DOHH2 (cell line): ENCODE data around the gene FMNL3.

ENCODE experiments used
- H3F3A ChIP-seq: fragments of 200-600 bp; sonication (generic), shearing (Covaris generic); 2 replicates; pipeline ENCODE4 v1.6.0; 2016; ENCODE audit warnings: antibody characterized with exemption, mild to moderate bottlenecking; ENCODE audit not compliant: control insufficient read depth, insufficient read depth
- H3K27ac ChIP-seq: fragments of 200-600 bp; sonication (generic); 2 replicates; pipeline ENCODE4 v1.5.1; 2014; ENCODE audit warnings: low read depth, mild to moderate bottlenecking, low read length, moderate library complexity
- H3K27me3 ChIP-seq: fragments of 200-600 bp; sonication (generic); 2 replicates; pipeline ENCODE4 v1.6.1; 2014; ENCODE audit warnings: mild to moderate bottlenecking, low read length, mixed read lengths; ENCODE audit not compliant: control insufficient read depth
- H3K36me3 ChIP-seq: fragments of 200-600 bp; sonication (generic); 2 replicates; pipeline ENCODE4 v1.6.1; 2014; ENCODE audit warnings: mild to moderate bottlenecking, low read length, moderate library complexity, mixed read lengths; ENCODE audit not compliant: control insufficient read depth
- H3K4me1 ChIP-seq: fragments of 200-600 bp; sonication (generic); 2 replicates; pipeline ENCODE4 v1.6.1; 2014; ENCODE audit warnings: mild to moderate bottlenecking, low read length, mixed read lengths; ENCODE audit not compliant: control insufficient read depth
- H3K4me2 ChIP-seq: fragments of 200-600 bp; sonication (generic); 2 replicates; pipeline ENCODE4 v1.6.0; 2014; ENCODE audit warnings: mild to moderate bottlenecking, low read length, moderate library complexity
- H3K4me3 ChIP-seq: fragments of 200-600 bp; sonication (generic); 2 replicates; pipeline ENCODE4 v1.5.1; 2014; ENCODE audit warnings: mild to moderate bottlenecking, low read length, mixed read lengths
- H3K79me2 ChIP-seq: fragments of 200-600 bp; sonication (generic); 2 replicates; pipeline ENCODE4 v1.6.1; 2014; ENCODE audit warnings: mild to moderate bottlenecking, low read length, mixed read lengths; ENCODE audit not compliant: control insufficient read depth
- H3K9me2 ChIP-seq: fragments of 200-600 bp; sonication (generic); replicated peaks from 2 replicates; pipeline ENCODE4 v1.6.1; 2014; ENCODE audit warnings: mild to moderate bottlenecking, low read length, mixed read lengths; ENCODE audit not compliant: control insufficient read depth
- H3K9me3 ChIP-seq: fragments of 200-600 bp; sonication (generic); 2 replicates; pipeline ENCODE4 v1.6.1; 2014; ENCODE audit warnings: antibody characterized with exemption, low read length, mixed read lengths; ENCODE audit not compliant: control insufficient read depth, insufficient read depth
- H4K20me1 ChIP-seq: fragments of 200-600 bp; sonication (generic); 2 replicates; pipeline ENCODE4 v1.6.0; 2014; ENCODE audit warnings: low read depth, mild to moderate bottlenecking, antibody characterized with exemption, low read length, moderate library complexity; ENCODE audit not compliant: control insufficient read depth, insufficient read depth
- CTCF ChIP-seq: fragments of 200-600 bp; sonication (generic); IDR thresholded peaks from one replicate; pipeline ENCODE4 v1.5.1; 2014; ENCODE audit warnings: antibody characterized with exemption, mild to moderate bottlenecking, low read depth, low read length; ENCODE audit not compliant: poor library complexity, severe bottlenecking
- EZH2phosphoT487 ChIP-seq: fragments of 200-600 bp; sonication (generic); IDR thresholded peaks from 2 replicates; pipeline ENCODE4 v1.6.1; 2017; ENCODE audit warnings: borderline replicate concordance, mild to moderate bottlenecking, antibody characterized with exemption, low read length, moderate library complexity, mixed read lengths

FMNL3 gene

GRCh38 chr12:49684310-49684854 is 22.8 kb downstream of the FMNL3 start:
- Histone ChIP-seq H3K27ac (no peak overlapping the region), H3K4me1 (peaks cover 5% of the 10 kb centered on the region; the same call in 1 of the 2 replicates), H3K4me3 (no peak overlapping the region), H3K79me2 (peaks cover 22% of the 10 kb centered on the region), H3F3A (no peaks in the 10 kb centered on the region), H3K9me3 (no peaks in the 10 kb centered on the region), H4K20me1 (peaks cover 2% of the 10 kb centered on the region; the same call in 1 of the 2 replicates), H3K36me3 (no peaks in the 10 kb centered on the region), H3K4me2 (no peak overlapping the region), H3K9me2 (no peaks in the 10 kb centered on the region), H3K27me3 (no peaks in the 10 kb centered on the region)
- no peak for TF ChIP-seq EZH2phosphoT487
- TF ChIP-seq CTCF, result no peak

GRCh38 chr12:49683599-49684309 is 23.5 kb downstream of the FMNL3 start:
- H3K4me1 ChIP-seq, result peaks cover 5% of the 10 kb centered on the region; the same call in 1 of the 2 replicates
- H3F3A ChIP-seq, result no peaks in the 10 kb centered on the region
- H3K36me3 ChIP-seq, result no peaks in the 10 kb centered on the region
- TF ChIP-seq EZH2phosphoT487, result no peak
- TF ChIP-seq CTCF, result no peak
- no peaks in the 10 kb centered on the region for H3K9me3 ChIP-seq
- peaks cover 22% of the 10 kb centered on the region for H3K79me2 ChIP-seq
- no peak overlapping the region for H3K4me2 ChIP-seq
- peaks cover 2% of the 10 kb centered on the region; the same call in 1 of the 2 replicates for H4K20me1 ChIP-seq
- no peaks in the 10 kb centered on the region for H3K9me2 ChIP-seq
- no peak overlapping the region for H3K27ac ChIP-seq
- H3K4me3 ChIP-seq, result no peak overlapping the region
- H3K27me3 ChIP-seq, result no peaks in the 10 kb centered on the region

- Histone ChIP-seq H3K27ac (no peak overlapping the region), H3F3A (no peaks in the 10 kb centered on the region), H3K4me3 (no peak overlapping the region), H3K36me3 (no peaks in the 10 kb centered on the region), H3K4me1 (peaks cover 5% of the 10 kb centered on the region; the same call in 1 of the 2 replicates), H3K9me2 (no peaks in the 10 kb centered on the region), H3K9me3 (no peaks in the 10 kb centered on the region), H4K20me1 (peaks cover 2% of the 10 kb centered on the region; the same call in 1 of the 2 replicates), H3K4me2 (no peak overlapping the region), H3K27me3 (no peaks in the 10 kb centered on the region), H3K79me2 (peaks cover 17% of the 10 kb centered on the region)
- TF ChIP-seq CTCF (no peak), EZH2phosphoT487 (no peak)
Observed at GRCh38 chr12:49680075-49680474, 27.1 kb downstream of the FMNL3 start.
